Nephron (organoid): ENCODE measurements around the gene DRD4.
"Not testable (repeated sequence)": the region's sequence is repeated elsewhere in the genome, so short reads cannot be mapped to it uniquely, and the experiment has no call there.

Experiments
- H3K27ac Mint-ChIP-seq, 3 experiments: 2 replicates each; pipeline ENCODE4 v1.8.0; 2020; ENCODE audit warnings: mixed read lengths in 3 of 3, mild to moderate bottlenecking in 2 of 3, moderate library complexity in 1 of 3
- H3K27me3 Mint-ChIP-seq: 2 replicates; pipeline ENCODE4 v1.8.0; 2021; ENCODE audit warnings: low read depth, mild to moderate bottlenecking, moderate library complexity, mixed read lengths
- H3K36me3 Mint-ChIP-seq: 2 replicates; pipeline ENCODE4 v1.8.0; 2020; ENCODE audit warnings: low read depth, mixed read lengths
- H3K4me1 Mint-ChIP-seq: 2 replicates; pipeline ENCODE4 v1.8.0; 2020; ENCODE audit warnings: mixed read lengths
- H3K4me3 Mint-ChIP-seq, 3 experiments: 2 replicates each; pipeline ENCODE4 v1.8.0; 2020; ENCODE audit warnings: mild to moderate bottlenecking in 3 of 3, mixed read lengths in 3 of 3, moderate library complexity in 2 of 3
- H3K9me3 Mint-ChIP-seq: 2 replicates; pipeline ENCODE4 v1.8.0; 2020; ENCODE audit warnings: mixed read lengths
- TF ChIP-seq, protein P1 (sequence below), 3 experiments: fragments of 200-600 bp; sonication (generic); IDR thresholded peaks; one replicate each; pipeline ENCODE4 v1.5.0; 2021; ENCODE audit warnings: antibody characterized with exemption in 3 of 3; ENCODE audit not compliant: unreplicated experiment in 3 of 3

DRD4 gene

DNA sequence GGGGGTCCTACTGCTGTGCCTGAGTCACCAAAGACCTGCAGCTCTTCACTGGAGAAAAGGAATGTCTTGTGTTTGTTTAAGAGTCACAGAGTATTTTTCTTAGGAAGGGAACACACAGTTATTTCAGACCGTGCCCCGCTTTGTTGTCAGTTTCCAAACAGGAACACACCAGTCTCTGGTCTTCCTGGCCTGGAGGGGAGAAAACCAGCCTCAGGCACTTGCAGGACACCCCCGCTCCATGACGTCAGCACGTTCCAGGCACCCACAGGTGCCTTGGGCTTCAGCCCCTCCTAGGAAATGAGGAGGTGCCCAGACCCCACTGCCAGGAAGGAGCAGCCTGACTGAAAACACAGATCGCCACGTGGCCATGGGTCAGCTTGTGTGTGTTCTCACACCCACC is 52.6 kb downstream of the DRD4 start:
- Mint-ChIP-seq H3K27me3 (peaks cover 5% of the 10 kb centered on the region), H3K27ac (no peak overlapping the region), H3K4me1 (peaks cover 29% of the 10 kb centered on the region), H3K9me3 (no peaks in the 10 kb centered on the region), H3K4me3 (no peak overlapping the region), H3K36me3 (peaks cover 30% of the 10 kb centered on the region)
- TF ChIP-seq, protein P1, sequence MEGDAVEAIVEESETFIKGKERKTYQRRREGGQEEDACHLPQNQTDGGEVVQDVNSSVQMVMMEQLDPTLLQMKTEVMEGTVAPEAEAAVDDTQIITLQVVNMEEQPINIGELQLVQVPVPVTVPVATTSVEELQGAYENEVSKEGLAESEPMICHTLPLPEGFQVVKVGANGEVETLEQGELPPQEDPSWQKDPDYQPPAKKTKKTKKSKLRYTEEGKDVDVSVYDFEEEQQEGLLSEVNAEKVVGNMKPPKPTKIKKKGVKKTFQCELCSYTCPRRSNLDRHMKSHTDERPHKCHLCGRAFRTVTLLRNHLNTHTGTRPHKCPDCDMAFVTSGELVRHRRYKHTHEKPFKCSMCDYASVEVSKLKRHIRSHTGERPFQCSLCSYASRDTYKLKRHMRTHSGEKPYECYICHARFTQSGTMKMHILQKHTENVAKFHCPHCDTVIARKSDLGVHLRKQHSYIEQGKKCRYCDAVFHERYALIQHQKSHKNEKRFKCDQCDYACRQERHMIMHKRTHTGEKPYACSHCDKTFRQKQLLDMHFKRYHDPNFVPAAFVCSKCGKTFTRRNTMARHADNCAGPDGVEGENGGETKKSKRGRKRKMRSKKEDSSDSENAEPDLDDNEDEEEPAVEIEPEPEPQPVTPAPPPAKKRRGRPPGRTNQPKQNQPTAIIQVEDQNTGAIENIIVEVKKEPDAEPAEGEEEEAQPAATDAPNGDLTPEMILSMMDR (IDR thresholded peaks at IDR 0.05; ENCODE audit: unreplicated experiment in 3 of 3): no peak

DNA sequence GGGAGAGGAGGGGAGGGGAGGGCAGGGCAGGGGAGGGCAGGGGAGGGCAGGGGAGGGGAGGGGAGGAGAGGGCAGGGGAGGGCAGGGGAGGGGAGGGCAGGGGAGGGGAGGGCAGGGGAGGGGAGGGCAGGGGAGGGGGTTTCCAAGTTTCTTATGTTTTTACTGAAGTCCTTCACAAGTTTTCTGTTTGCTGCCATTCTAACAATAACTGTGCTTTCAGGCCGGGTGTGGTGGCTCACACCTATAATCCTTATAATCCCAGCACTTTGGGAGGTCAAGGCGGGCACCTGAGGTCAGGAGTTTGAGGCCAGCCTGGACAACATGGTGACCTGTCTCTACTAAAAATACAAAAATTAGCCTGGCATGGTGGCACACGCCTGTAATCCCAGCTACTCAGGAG is 53.2 kb downstream of the DRD4 start:
- H3K4me3 Mint-ChIP-seq, H3K9me3 Mint-ChIP-seq, H3K27me3 Mint-ChIP-seq: not testable (repeated sequence)
- H3K27ac Mint-ChIP-seq: peak overlapping the region in 1 of 3 experiments; percentile 93
- peaks cover 29% of the 10 kb centered on the region for H3K4me1 Mint-ChIP-seq
- H3K36me3 Mint-ChIP-seq: peaks cover 28% of the 10 kb centered on the region
